GM18951 (cell line): ENCODE data around the gene DSG2.

Experiments used
- POLR2A ChIP-seq: IDR thresholded peaks from 4 replicates; pipeline ENCODE4 v1.6.1; 2011; ENCODE audit warnings: mild to moderate bottlenecking; ENCODE audit not compliant: insufficient read length, insufficient read depth; ENCODE audit errors: extremely low read depth
- in situ Hi-C: fragments of 300-500 bp; cut with MboI; formaldehyde crosslinking; loops from one replicate; pipeline ENCODE4 v1.12.0; 2022; ENCODE audit warnings: low sequenced_read_pairs, mixed read lengths, inconsistent platforms; ENCODE audit not compliant: unreplicated experiment

DSG2 gene

GRCh38 chr18:31592506-31593157 lies 94.7 kb downstream of the DSG2 start:
- no peak for TF ChIP-seq POLR2A
- in situ Hi-C loops, result no loop called here

GRCh38 chr18:31595121-31595771 lies 97.3 kb downstream of the DSG2 start:
- in situ Hi-C loops, result no loop called here
- no peak for TF ChIP-seq POLR2A

GRCh38 chr18:31596081-31596872 lies 98.3 kb downstream of the DSG2 start:
- TF ChIP-seq POLR2A, result no peak
- in situ Hi-C loops, result no loop called here

- in situ Hi-C loops, result no loop called here
- no peak for TF ChIP-seq POLR2A
These were observed 100.2 kb downstream of the DSG2 start for GRCh38 chr18:31598021-31598805.
